Right lobe of liver (tissue), 4 donors: ENCODE measurements around the gene ARL15.

Source experiments
- CTCF ChIP-seq, 4 donors: fragments of 200-600 bp in 3 of 4; fragments of 450-650 bp in 1 of 4; IDR thresholded peaks; one replicate each; pipeline versions ENCODE4 v1.5.1 to v1.8.0; 2016 to 2022; ENCODE audit warnings: antibody characterized with exemption in 4 of 4, mild to moderate bottlenecking in 2 of 4
- POLR2A ChIP-seq: fragments of 450-650 bp; IDR thresholded peaks from one replicate; pipeline ENCODE4 v1.6.1; 2017; ENCODE audit warnings: antibody characterized with exemption, mild to moderate bottlenecking
- donor health status: DM: no; HTN: no; CAD: no.
- donor health status: DM: no; HTN: no; CAD: no.
- donor health status: DM: no; HTN: yes; CAD: no.

GRCh38 chr5:53858700-53859456, 451.5 kb downstream of the ARL15 start:
- TF ChIP-seq POLR2A (no peak), CTCF (IDR thresholded peaks at IDR 0.05) (no peak)
